ENCODE data around the gene LRCH1.

LRCH1 gene

DNA sequence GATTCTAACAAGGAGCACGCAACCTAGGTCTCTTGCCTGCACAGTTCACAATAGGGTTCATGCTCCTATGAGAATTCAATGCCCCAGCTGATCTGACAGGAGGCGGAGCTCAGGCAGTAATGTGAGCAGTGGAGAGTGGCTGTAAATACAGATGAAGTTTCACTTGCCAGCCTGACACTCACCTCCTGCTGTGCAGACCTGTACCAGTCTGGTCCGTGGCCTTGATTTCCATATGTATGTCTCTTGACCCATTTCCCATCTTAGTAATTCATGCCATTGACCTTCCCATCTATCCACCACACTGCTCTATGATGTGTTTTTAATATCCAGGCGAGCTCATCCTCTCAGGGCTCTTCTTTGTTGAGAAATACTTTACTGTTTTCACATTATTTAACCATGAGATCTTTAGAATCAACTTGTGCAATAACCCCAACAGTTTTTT lies 95.2 kb downstream of the LRCH1 start:
- Histone ChIP-seq H3K4me3 (ENCODE audit: low read length) (no peak overlapping the region), H3K27me3 (ENCODE audit: control insufficient read depth, insufficient read depth, low read length) (no peaks in the 10 kb centered on the region), H3K36me3 (ENCODE audit: control insufficient read depth, insufficient read depth, low read length) (no peaks in the 10 kb centered on the region), H3K4me1 (ENCODE audit: control insufficient read depth, insufficient read depth, low read length) (0 out of 2 replicates have a peak, but pooled peaks cover 2% of the 10 kb centered on the region), H3K9me3 (ENCODE audit: control insufficient read depth, insufficient read depth, low read length) (no peaks in the 10 kb centered on the region), H3K27ac (ENCODE audit: low read length) (no peak overlapping the region)
- DNase-seq (ENCODE audit: low read depth, low spot score): no peak
- WGBS (ENCODE audit: insufficient coverage, insufficient read length): no CpG with 5 or more reads among the region's 4 CpGs

DNA sequence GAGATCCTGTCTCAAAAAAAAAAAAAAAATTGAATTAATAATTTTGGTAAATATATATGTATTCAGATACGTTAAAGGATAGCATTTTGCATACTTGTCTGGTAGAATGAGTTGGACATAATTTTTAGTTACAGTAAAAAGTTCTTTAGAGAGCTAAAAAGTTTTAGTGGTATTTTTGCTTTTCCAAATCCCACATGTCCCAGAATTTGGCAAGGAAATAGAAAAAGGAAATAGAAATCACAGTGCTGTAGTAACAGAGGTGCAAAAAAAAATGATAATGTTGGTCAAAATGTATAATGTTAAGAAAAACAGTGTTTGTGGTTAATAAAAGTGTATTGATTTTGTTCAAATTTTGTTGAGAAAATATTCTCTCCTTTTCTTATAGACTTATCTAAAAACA lies 96.8 kb downstream of the LRCH1 start:
- H3K36me3 ChIP-seq (ENCODE audit: control insufficient read depth, insufficient read depth, low read length): no peaks in the 10 kb centered on the region
- no peak overlapping the region for H3K27ac ChIP-seq (ENCODE audit: low read length)
- H3K9me3 ChIP-seq (ENCODE audit: control insufficient read depth, insufficient read depth, low read length): no peaks in the 10 kb centered on the region
- no peak for DNase-seq (ENCODE audit: low read depth, low spot score)
- H3K4me1 ChIP-seq (ENCODE audit: control insufficient read depth, insufficient read depth, low read length): 0 out of 2 replicates have a peak, but pooled peaks cover 2% of the 10 kb centered on the region
- WGBS (ENCODE audit: insufficient coverage, insufficient read length): 100% methylated on average over 1 of the region's 1 CpG
- no peak overlapping the region for H3K4me3 ChIP-seq (ENCODE audit: low read length)
- H3K27me3 ChIP-seq (ENCODE audit: control insufficient read depth, insufficient read depth, low read length): no peaks in the 10 kb centered on the region

DNA sequence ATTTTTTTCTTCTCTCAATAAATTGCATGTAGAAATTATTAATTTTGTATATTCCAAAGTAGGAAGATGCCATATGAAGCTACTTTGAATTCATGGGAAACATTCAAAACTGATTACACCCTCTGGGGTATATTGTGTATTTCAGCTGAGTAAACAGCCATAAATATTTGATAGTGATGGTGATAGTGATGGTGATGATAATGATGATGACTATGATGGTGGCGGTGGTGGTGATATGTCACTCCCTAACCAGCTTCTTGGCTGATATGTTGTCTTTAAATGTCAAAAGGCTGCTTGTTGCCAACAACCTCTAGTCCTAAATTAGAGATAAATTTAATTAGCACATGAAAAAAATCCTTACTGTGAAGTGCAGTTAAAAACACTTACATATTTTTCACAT lies 102.0 kb downstream of the LRCH1 start:
- Histone ChIP-seq H3K27me3 (ENCODE audit: control insufficient read depth, insufficient read depth, low read length) (no peaks in the 10 kb centered on the region), H3K36me3 (ENCODE audit: control insufficient read depth, insufficient read depth, low read length) (no peaks in the 10 kb centered on the region), H3K9me3 (ENCODE audit: control insufficient read depth, insufficient read depth, low read length) (no peaks in the 10 kb centered on the region), H3K27ac (ENCODE audit: low read length) (no peak overlapping the region), H3K4me1 (ENCODE audit: control insufficient read depth, insufficient read depth, low read length) (no peaks in the 10 kb centered on the region), H3K4me3 (ENCODE audit: low read length) (no peak overlapping the region)
- WGBS (ENCODE audit: insufficient coverage, insufficient read length): no CpG with 5 or more reads among the region's 1 CpG
- DNase-seq (ENCODE audit: low read depth, low spot score): no peak

DNA sequence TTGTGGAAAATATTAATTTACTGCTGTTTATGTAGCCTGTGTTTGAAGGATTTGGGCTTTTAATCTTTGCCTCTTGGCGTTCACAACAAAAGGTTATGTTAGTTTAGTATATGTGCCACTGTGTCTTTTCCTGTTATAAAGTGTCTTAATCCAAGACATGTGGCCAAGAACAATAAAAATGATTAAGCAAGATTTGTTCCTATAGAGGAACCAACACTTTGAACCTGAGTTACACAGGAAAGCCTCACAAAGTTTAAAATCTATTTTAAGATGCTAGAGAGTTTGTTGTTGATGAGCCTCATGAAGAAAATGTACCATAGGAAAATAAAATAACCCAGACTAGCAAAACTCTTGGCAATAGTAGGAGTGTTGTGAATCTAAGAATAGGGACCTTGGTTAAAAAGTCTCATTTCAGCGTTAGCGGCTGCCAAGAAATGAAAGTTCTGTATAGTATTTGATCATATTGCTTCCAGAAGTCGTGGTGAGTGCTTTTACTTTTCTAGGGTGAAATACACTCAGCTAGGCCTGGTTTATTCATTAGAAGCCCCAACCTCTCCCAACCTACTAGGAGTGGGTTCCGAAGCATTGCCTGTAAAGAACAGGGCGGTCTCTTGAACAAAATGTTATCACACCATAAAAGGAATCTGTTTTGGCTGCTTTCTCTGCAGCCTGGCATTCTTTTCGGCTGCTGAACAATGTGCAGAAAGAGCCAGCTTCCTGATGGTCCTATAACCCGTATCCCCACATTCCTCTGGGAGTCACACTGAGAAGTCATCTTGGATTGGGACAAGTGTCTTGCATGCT lies 102.6 kb downstream of the LRCH1 start:
- Histone ChIP-seq H3K36me3 (ENCODE audit: control insufficient read depth, insufficient read depth, low read length) (no peaks in the 10 kb centered on the region), H3K9me3 (ENCODE audit: control insufficient read depth, insufficient read depth, low read length) (no peaks in the 10 kb centered on the region), H3K4me3 (ENCODE audit: low read length) (no peak overlapping the region), H3K27me3 (ENCODE audit: control insufficient read depth, insufficient read depth, low read length) (no peaks in the 10 kb centered on the region), H3K4me1 (ENCODE audit: control insufficient read depth, insufficient read depth, low read length) (no peaks in the 10 kb centered on the region), H3K27ac (ENCODE audit: low read length) (no peak overlapping the region)
- no peak for DNase-seq (ENCODE audit: low read depth, low spot score)
- no CpG with 5 or more reads among the region's 8 CpGs for WGBS (ENCODE audit: insufficient coverage, insufficient read length)

DNA sequence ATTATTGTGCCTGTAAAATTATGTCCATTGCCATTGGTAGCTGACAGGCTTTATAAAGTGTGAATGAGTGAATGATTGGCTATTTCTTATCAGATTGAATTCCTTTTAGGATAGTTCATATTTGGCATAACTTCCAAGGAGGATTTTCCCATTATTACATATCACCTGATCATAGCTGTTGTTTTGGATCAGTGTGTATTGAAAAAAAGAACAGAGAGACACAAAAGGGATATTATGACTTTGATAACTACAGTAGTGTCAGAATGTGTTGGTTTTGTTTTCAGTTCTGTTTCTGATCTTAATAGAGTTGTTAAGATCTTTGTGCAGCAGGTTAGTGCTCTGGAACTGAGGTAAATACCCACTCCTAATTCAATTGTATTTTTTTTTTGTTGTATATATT lies 103.8 kb downstream of the LRCH1 start:
- H3K4me1 ChIP-seq (ENCODE audit: control insufficient read depth, insufficient read depth, low read length): no peaks in the 10 kb centered on the region
- no peaks in the 10 kb centered on the region for H3K9me3 ChIP-seq (ENCODE audit: control insufficient read depth, insufficient read depth, low read length)
- H3K36me3 ChIP-seq (ENCODE audit: control insufficient read depth, insufficient read depth, low read length): no peaks in the 10 kb centered on the region
- no peaks in the 10 kb centered on the region for H3K27me3 ChIP-seq (ENCODE audit: control insufficient read depth, insufficient read depth, low read length)
- no peak overlapping the region for H3K27ac ChIP-seq (ENCODE audit: low read length)
- DNase-seq (ENCODE audit: low read depth, low spot score): no peak
- H3K4me3 ChIP-seq (ENCODE audit: low read length): no peak overlapping the region

DNA sequence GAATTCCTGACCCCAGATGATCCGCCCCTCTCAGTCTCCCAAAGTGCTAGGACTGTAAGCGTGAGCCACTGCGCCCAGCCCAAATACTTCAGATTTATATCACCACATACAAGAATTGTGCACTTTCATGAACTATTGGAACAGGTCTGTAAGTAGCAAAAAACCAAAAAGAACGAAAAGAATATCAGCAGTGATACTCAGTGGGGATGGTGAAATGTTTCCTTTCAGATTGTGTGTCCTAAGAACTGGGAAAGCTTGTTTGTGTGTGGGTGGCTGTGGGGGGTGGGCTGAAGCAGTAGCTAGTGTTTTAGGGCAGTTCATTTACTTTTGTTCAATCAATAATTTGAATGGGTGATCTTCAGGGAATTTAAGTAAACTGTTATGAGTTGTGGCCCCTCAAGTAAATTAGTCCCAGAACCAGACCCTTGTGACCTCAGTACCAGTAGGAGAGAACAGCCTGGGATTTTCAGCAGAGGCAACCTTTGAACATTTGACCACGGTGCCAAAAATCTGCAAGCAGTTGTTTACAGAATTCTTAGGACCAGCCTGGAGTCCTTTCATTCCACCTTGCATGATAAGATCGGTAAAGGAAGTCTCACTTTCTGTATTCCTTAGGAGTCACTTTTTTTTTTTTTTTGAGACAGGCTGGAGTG lies 106.6 kb downstream of the LRCH1 start:
- Histone ChIP-seq H3K27ac (ENCODE audit: low read length) (no peak overlapping the region), H3K4me3 (ENCODE audit: low read length) (no peak overlapping the region), H3K27me3 (ENCODE audit: control insufficient read depth, insufficient read depth, low read length) (no peaks in the 10 kb centered on the region), H3K4me1 (ENCODE audit: control insufficient read depth, insufficient read depth, low read length) (0 out of 2 replicates have a peak, but pooled peaks cover 1% of the 10 kb centered on the region), H3K9me3 (ENCODE audit: control insufficient read depth, insufficient read depth, low read length) (no peaks in the 10 kb centered on the region), H3K36me3 (ENCODE audit: control insufficient read depth, insufficient read depth, low read length) (no peaks in the 10 kb centered on the region)
- WGBS (ENCODE audit: insufficient coverage, insufficient read length): no CpG with 5 or more reads among the region's 6 CpGs
- no peak for DNase-seq (ENCODE audit: low read depth, low spot score)

DNA sequence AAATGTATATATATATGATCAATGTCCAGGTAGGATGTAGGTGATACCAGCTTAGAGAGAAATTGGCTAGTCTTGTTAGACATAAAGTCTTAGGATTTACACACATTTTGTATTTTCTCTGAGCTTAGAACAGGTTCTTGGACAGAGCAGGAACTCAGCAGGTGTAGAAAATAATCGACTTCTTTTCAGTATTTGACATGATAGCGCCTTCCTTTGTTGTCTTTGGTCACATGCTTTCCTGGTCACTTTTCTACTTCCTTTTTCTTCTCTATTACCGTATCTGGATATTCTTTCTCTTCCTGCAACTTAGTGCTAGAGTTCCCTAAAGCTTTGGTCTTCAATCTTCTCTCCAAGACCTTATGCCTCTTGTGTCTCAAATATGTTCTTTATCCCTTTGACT lies 107.4 kb downstream of the LRCH1 start:
- Histone ChIP-seq H3K27ac (ENCODE audit: low read length) (no peak overlapping the region), H3K9me3 (ENCODE audit: control insufficient read depth, insufficient read depth, low read length) (no peaks in the 10 kb centered on the region), H3K27me3 (ENCODE audit: control insufficient read depth, insufficient read depth, low read length) (no peaks in the 10 kb centered on the region), H3K4me1 (ENCODE audit: control insufficient read depth, insufficient read depth, low read length) (peaks cover 2% of the 10 kb centered on the region; the same call in 1 of the 2 replicates), H3K4me3 (ENCODE audit: low read length) (no peak overlapping the region), H3K36me3 (ENCODE audit: control insufficient read depth, insufficient read depth, low read length) (no peaks in the 10 kb centered on the region)
- no CpG with 5 or more reads among the region's 3 CpGs for WGBS (ENCODE audit: insufficient coverage, insufficient read length)
- DNase-seq (ENCODE audit: low read depth, low spot score): no peak

DNA sequence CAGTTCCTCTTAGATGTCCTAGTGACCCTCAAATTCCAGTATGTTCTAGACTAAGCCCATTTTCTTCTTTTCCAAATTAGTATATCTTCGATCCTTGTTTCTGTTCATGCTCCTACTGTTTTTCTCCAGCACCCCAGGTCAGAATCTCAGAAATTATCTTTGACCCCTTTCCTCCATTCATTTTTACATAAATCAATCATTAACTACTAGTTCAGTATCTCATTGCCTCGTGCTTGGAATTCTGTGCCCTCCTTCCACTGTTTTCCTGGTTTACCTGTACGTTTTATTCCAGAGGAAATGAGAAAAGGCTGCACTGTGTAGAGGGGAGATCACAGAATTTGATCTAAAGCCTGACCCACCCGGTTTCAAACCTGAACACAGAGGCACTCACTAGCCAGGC lies 107.9 kb downstream of the LRCH1 start:
- peaks cover 4% of the 10 kb centered on the region for H3K4me1 ChIP-seq (ENCODE audit: control insufficient read depth, insufficient read depth, low read length)
- no peak overlapping the region for H3K27ac ChIP-seq (ENCODE audit: low read length)
- no peaks in the 10 kb centered on the region for H3K27me3 ChIP-seq (ENCODE audit: control insufficient read depth, insufficient read depth, low read length)
- H3K9me3 ChIP-seq (ENCODE audit: control insufficient read depth, insufficient read depth, low read length): no peaks in the 10 kb centered on the region
- H3K36me3 ChIP-seq (ENCODE audit: control insufficient read depth, insufficient read depth, low read length): no peaks in the 10 kb centered on the region
- DNase-seq (ENCODE audit: low read depth, low spot score): no peak
- no CpG with 5 or more reads among the region's 4 CpGs for WGBS (ENCODE audit: insufficient coverage, insufficient read length)
- H3K4me3 ChIP-seq (ENCODE audit: low read length): no peak overlapping the region

DNA sequence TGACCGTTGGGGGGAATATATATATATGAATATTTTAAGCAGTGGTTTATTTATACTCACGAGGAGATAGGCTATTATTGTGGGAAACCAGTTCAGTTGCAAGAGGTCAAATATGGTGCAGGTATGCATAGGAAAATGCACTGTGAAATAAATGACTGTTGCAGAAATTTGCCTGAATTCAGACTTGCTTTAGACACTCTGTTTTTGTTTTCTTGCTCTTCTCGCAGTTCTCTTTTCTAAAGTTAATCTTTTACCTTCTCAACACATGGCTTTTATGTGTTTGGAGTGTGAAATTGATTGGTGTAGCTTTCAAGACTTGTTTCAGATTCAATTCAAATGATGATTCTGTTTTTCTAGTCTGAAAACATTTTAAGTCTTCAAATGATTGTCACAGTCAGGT lies 109.7 kb downstream of the LRCH1 start:
- no peak overlapping the region for H3K4me3 ChIP-seq (ENCODE audit: low read length)
- DNase-seq (ENCODE audit: low read depth, low spot score): no peak
- no peaks in the 10 kb centered on the region for H3K27me3 ChIP-seq (ENCODE audit: control insufficient read depth, insufficient read depth, low read length)
- no peak overlapping the region for H3K27ac ChIP-seq (ENCODE audit: low read length)
- H3K9me3 ChIP-seq (ENCODE audit: control insufficient read depth, insufficient read depth, low read length): no peaks in the 10 kb centered on the region
- no peaks in the 10 kb centered on the region for H3K36me3 ChIP-seq (ENCODE audit: control insufficient read depth, insufficient read depth, low read length)
- H3K4me1 ChIP-seq (ENCODE audit: control insufficient read depth, insufficient read depth, low read length): peaks cover 6% of the 10 kb centered on the region
- WGBS (ENCODE audit: insufficient coverage, insufficient read length): no CpG with 5 or more reads among the region's 3 CpGs

DNA sequence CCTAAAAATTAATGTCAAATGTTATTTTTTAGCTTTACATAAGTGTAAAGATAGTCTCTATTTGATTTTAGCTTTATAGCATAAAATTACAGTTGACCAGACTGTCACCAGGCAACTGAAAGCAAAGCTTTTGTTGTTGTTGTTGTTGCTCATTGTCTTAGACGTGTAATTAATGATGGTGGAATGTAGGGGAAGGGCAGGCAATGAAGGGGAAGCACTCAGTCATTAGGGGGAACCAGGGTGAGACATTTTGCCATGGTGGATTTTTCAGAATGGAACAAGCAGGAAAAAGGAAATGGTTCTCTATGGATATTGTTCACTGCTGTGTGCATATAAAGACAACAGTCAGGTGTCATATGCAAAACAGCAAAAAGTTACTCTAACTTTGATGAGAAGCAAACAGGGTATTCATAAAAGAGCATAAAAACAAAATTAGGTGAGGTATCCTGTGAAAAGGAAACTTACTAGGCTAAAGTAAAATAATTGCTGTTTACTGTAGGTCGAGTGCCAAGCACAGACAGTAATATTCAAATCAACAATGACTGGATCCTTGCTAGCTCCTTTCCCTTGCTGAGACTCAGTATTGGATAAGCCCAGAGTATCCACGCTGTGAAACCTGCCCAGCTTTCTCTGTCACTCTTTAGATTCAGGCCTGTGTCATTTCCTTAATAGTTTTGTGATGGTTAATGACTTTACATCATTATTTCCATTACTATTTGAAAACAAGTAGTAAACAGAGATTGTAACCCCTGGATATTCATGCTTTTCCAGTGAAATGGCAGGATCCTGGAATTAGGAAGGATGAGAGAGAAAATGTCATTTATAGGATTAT lies 110.5 kb downstream of the LRCH1 start:
- Histone ChIP-seq H3K36me3 (ENCODE audit: control insufficient read depth, insufficient read depth, low read length) (no peaks in the 10 kb centered on the region), H3K4me3 (ENCODE audit: low read length) (no peak overlapping the region), H3K4me1 (ENCODE audit: control insufficient read depth, insufficient read depth, low read length) (peaks cover 6% of the 10 kb centered on the region), H3K27me3 (ENCODE audit: control insufficient read depth, insufficient read depth, low read length) (no peaks in the 10 kb centered on the region), H3K27ac (ENCODE audit: low read length) (no peak overlapping the region), H3K9me3 (ENCODE audit: control insufficient read depth, insufficient read depth, low read length) (no peaks in the 10 kb centered on the region)
- DNase-seq (ENCODE audit: low read depth, low spot score): no peak
- no CpG with 5 or more reads among the region's 3 CpGs for WGBS (ENCODE audit: insufficient coverage, insufficient read length)
